ENCODE measurements around the gene DICER1.

The DICER1 gene

GRCh38 chr14:95087619-95088018 lies 69.7 kb downstream of the DICER1 start:
- no peak for DNase-seq (ENCODE audit: low read depth)

DNA sequence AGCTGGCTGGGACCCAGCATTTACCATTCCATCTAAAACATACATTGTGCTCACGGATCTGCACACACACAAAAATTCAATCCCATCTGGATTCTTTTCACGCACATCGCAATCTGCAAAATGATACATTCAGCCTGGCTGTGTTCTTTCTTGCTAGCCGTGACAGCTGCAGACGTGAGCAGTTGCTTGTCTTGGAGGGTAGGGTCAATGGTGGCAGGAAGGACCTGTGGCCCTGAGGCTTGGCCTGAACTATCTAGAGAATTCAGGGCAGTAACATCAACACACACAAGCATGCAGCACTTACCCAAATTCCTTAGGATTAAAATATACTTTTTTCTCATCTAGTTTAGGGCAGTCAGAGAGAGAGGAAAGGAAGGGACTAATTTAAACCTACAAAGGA lies 72.0 kb downstream of the DICER1 start:
- DNase-seq (ENCODE audit: low read depth), result no peak

GRCh38 chr14:95078867-95079266 lies 78.5 kb downstream of the DICER1 start:
- DNase-seq (ENCODE audit: low read depth), result no peak

DNA sequence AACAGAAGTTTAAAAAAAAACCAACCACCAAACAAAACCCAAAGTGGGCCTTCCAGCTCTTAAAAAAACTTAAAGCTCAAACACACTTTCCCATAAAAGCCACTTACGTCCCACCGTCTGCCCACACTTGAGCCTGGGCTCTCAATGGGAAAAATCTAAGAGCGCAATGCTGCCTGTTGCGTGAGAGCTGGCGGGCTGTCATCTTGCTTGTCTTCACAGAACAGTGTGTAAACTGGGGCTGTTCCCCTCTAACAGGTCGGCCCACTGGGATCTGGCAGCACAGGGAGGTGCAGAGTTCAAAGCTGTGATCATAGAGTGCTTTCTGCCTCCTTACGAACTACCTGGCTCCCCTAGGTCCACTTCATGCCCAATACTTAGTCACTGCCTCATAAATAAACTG lies 80.0 kb downstream of the DICER1 start:
- DNase-seq (ENCODE audit: low read depth), result no peak

GRCh38 chr14:95075789-95076188 lies 81.5 kb downstream of the DICER1 start:
- no peak for DNase-seq (ENCODE audit: low read depth)

GRCh38 chr14:95073947-95074346 lies 83.4 kb downstream of the DICER1 start:
- no peak for DNase-seq (ENCODE audit: low read depth)

DNA sequence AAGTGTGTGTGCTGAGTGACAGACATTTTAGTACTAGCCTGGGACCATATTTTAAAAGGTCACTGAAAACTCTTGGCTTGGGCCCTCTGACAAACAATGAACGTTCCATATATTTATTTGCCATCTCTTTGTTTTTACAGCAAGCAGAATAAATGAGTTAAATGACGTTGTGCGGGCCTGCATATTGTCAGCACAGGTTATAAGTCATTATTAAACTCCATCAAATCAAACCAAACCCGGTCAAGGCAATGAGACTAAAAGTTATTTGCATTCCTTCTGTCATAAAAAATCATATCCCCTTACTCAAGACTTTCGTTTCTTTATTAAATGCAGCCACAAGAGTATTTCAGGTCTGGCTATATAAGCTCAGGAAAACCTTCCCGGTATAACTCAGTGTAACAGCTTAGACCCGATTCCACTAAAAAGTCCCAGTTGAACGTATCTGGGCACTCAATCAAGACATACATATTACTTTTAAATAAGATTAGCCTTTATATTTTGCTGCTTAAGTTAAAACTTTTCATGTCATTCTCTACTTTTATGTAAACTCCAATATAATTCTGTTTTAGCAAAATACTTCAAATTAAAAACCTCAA lies 84.9 kb downstream of the DICER1 start:
- no peak for DNase-seq (ENCODE audit: low read depth)

GRCh38 chr14:95071649-95072280 lies 85.6 kb downstream of the DICER1 start:
- no peak for DNase-seq (ENCODE audit: low read depth)

DNA sequence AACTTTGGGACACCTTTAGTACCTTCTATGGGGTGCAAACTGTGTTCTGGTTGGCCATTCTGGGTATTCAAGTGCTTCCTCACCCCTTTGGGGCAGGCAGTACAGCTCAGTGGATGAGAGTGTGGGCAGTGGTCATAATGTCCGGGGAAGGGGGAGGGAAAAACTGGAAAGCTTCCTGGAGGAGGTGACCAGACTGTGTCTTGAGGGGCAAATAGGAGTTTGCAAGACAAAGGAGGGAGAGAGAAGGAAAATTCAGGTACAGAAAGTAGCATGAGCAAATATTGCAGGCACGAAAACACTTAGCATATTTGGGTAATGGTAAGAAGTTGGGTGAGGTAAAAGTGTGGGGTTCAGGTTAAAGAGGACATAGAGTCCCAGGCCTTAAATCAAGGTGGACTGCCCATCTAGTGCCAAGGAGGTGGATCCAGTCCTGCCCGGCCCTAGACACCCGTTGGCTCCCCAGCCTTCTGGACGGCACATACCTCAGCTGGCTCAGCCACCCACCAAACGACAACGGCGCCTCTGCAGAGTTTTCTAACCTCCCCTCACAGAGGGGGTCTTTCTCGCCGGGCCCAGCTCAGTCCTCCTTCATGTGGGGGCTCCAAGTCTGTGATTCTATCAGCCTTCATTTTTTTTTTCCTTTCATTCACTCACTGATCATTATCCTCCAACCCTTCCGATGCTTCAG lies 86.4 kb downstream of the DICER1 start:
- no peak for DNase-seq (ENCODE audit: low read depth)

DNA sequence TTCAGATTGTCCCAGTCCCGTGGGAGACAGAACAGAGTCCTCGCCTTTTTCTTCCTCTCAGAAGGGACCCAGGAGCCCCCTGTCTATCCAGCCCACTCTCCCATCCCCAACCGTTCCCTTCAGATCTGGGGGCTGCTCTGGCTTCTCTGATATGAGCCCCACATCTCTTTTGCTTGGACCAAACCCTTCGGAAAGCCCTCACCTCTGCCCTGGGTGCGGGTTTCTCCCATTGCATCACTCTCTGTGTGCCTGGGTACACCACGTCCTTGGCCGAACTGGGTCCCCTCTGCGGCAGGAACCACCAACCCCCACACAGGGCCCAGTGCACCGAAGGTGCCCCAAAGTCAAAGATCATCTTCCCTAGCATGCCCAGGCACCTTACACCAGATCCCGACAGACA lies 87.8 kb downstream of the DICER1 start:
- DNase-seq (ENCODE audit: low read depth), result no peak

- DNase-seq (ENCODE audit: low read depth), result no peak
Observed at GRCh38 chr14:95069018-95069417, 88.3 kb downstream of the DICER1 start.

DNA sequence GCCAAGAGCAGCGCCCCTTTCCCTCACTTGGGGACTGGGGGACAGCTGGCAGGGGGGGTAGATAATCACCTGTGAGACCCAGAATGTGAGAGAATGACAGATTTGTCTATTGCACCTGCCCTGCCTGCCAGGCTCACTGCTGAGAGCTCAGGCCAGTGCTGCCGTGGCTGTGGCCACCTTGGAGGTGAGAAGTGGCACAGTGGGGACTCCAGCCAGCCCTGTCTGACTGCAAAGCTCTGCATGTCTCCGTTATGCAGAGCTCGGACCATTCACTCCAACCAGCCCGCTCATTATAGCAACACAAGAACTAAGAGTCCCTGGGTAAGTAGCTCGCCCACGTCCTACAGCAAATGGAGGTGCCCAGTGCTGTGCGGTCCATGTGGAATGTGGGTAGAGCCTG lies 88.8 kb downstream of the DICER1 start:
- DNase-seq (ENCODE audit: low read depth), result no peak

DNA sequence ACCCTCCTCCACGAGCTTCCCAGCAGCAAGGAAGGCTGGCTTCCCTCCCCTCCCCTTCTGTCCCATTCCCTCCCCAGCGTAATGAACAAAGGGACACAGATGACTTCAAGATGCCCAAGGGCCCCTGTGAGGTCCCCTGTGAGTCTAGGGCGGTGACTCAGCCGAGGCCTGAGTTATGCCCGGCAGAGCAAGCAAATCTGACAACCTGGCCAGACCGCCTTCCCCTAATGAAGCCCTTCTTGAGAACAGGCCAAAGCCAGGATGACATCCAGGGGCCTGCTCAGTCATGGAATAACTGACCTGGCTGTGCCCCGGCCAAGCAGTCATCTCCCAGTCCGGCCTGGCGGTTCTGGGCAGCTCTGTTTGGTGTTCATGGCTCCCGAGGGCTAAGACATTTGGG lies 89.2 kb downstream of the DICER1 start:
- no peak for DNase-seq (ENCODE audit: low read depth)

GRCh38 chr14:95067526-95067925 lies 89.8 kb downstream of the DICER1 start:
- no peak for DNase-seq (ENCODE audit: low read depth)

DNA sequence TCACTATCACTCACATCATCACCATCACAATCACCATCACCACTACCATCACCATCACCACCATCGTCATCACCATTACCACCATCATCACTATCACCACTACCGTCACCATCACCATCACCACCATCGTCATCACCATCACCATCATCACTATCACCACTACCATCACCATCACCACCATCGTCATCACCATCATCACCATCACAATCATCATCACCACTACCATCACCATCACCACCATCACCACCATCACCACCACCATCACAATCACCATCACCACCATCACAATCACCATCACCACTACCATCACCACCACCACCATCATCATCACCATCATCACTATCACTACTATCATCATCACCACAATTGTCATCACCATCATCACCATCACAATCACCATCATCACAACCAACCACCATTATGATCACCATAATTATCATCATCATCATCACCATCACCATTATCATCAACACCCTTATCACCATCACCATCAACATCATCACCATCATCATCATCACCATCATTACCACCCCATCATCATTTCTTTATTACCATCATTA lies 90.8 kb downstream of the DICER1 start:
- DNase-seq (ENCODE audit: low read depth), result no peak

- no peak for DNase-seq (ENCODE audit: low read depth)
Observed at GRCh38 chr14:95065411-95065810, 91.9 kb downstream of the DICER1 start.

GRCh38 chr14:95064734-95065133 lies 92.6 kb downstream of the DICER1 start:
- no peak for DNase-seq (ENCODE audit: low read depth)

DNA sequence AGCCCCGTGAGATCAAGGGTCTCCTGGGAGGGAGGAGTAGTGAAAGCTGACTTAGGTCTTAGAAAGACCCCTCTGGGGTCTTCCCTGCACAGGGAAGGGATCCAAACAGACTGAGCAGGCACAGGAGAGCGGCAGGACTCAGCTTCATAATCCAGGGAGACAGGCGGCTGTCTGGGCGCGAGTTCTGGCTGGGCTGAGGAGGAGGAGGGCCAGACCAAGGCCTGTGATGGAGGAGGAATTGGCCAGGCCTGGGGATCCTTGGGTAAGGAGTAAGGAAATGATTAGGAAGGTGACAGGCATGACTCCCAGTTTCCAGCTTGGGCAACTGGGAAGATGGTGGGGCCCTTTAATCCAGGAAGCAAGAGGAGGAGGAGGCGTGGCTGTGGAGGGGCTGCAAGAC lies 93.1 kb downstream of the DICER1 start:
- DNase-seq (ENCODE audit: low read depth), result no peak

- DNase-seq (ENCODE audit: low read depth), result no peak
Observed at GRCh38 chr14:95063391-95063790, 93.9 kb downstream of the DICER1 start.

- no peak for DNase-seq (ENCODE audit: low read depth)
Observed at GRCh38 chr14:95062946-95063345, 94.4 kb downstream of the DICER1 start.

GRCh38 chr14:95062220-95062619 lies 95.1 kb downstream of the DICER1 start:
- no peak for DNase-seq (ENCODE audit: low read depth)

- DNase-seq (ENCODE audit: low read depth), result no peak
Observed at GRCh38 chr14:95061317-95062093, 95.8 kb downstream of the DICER1 start.

DNA sequence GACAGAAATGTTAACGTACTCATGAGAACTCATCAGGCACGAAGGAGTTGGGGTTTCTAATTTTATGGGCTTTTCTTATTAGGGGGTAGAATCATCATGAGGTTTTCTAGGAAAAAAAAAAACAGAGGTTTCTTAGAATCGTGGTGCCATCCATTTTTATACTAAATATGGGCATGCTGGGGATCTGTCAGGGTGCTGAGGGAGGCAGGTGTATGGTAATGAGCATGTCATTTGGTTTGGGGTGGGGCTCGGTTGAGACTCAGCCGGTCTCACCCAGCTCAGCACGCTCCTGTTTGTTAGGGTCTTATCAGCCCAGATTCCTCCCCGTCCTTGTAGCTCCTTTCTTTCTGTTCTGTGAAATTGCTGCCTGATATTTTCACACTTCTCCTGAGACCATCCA lies 98.2 kb downstream of the DICER1 start:
- no peak for DNase-seq (ENCODE audit: low read depth)
